Caco-2 (cell line): Measurements from ENCODE around the gene DSG2. TPM values are rescaled to one million over a fixed set of nuclear protein-coding genes. Genes with fewer than 3 reads are reported as not detected.

ENCODE experiments used
- BruUV-seq: library from RNA; stranded (reverse); fragments of 400-500 nt; replicated peaks from 2 replicates; lab custom pipeline; 2021; lab: Mats Ljungman, UMichigan
- CTCF ChIA-PET: fragments of 300-600 bp; sonication (Branson Sonifier 250); formaldehyde crosslinking; loops from one replicate; lab custom pipeline; 2022; ENCODE audit warnings: antibody characterized with exemption; lab: Charles Lee
- POLR2A ChIA-PET: fragments of 300-600 bp; sonication (Branson Sonifier 250); formaldehyde crosslinking; loops from one replicate; lab custom pipeline; 2022; ENCODE audit warnings: antibody characterized with exemption; lab: Charles Lee
- DNase-seq, 2 experiments: peaks; one replicate each; pipeline versions ENCODE4 v3.0.0 to v3.0.0-alpha.2; 2020 to 2022
- H3K27me3 ChIP-seq: replicated peaks from 2 replicates; pipeline ENCODE4 v1.6.0; 2011; ENCODE audit warnings: low read length; ENCODE audit not compliant: control insufficient read depth, insufficient read depth
- H3K36me3 ChIP-seq: 2 replicates; pipeline ENCODE4 v1.5.1; 2011; ENCODE audit warnings: low read length; ENCODE audit not compliant: control insufficient read depth, insufficient read depth
- H3K4me1 ChIP-seq: fragments of 250-450 bp; sonication (Bioruptor Pico); 2 replicates; pipeline ENCODE4 v1.5.1; 2020; ENCODE audit warnings: mild to moderate bottlenecking
- H3K4me3 ChIP-seq: 2 replicates; pipeline ENCODE4 v1.5.1; 2011; ENCODE audit warnings: low read depth, mild to moderate bottlenecking, control low read depth, low read length
- H3K9me3 ChIP-seq: fragments of 250-450 bp; sonication (Bioruptor Pico); 2 replicates; pipeline ENCODE4 v1.5.1; 2020; ENCODE audit warnings: mild to moderate bottlenecking, moderate library complexity
- H3K27ac Mint-ChIP-seq: one replicate; pipeline ENCODE4 v1.8.0; 2022; ENCODE audit warnings: mixed read lengths; ENCODE audit not compliant: unreplicated experiment
- H3K27me3 Mint-ChIP-seq: one replicate; pipeline ENCODE4 v1.8.0; 2022; ENCODE audit warnings: mixed read lengths; ENCODE audit not compliant: insufficient read depth, unreplicated experiment
- H3K36me3 Mint-ChIP-seq: one replicate; pipeline ENCODE4 v1.8.0; 2022; ENCODE audit warnings: mild to moderate bottlenecking, mixed read lengths; ENCODE audit not compliant: insufficient read depth, unreplicated experiment
- H3K4me1 Mint-ChIP-seq: one replicate; pipeline ENCODE4 v1.8.0; 2022; ENCODE audit warnings: low read depth, mixed read lengths; ENCODE audit not compliant: unreplicated experiment
- H3K4me3 Mint-ChIP-seq: one replicate; pipeline ENCODE4 v1.8.0; 2022; ENCODE audit warnings: mild to moderate bottlenecking, moderate library complexity, mixed read lengths; ENCODE audit not compliant: unreplicated experiment
- H3K9me3 Mint-ChIP-seq: one replicate; pipeline ENCODE4 v1.8.0; 2022; ENCODE audit warnings: mixed read lengths; ENCODE audit not compliant: unreplicated experiment
- CTCF ChIP-seq, 2 experiments: fragments of 200-600 bp in 1 of 2; IDR thresholded peaks; 1 replicate in 1 of 2; 2 replicates in 1 of 2; pipeline versions ENCODE4 v1.5.1 to v1.8.0; 2011 to 2022; ENCODE audit warnings: antibody characterized with exemption in 1 of 2, control low read depth in 1 of 2, inconsistent platforms in 1 of 2, low read depth in 1 of 2, low read length in 1 of 2, mild to moderate bottlenecking in 1 of 2, moderate library complexity in 1 of 2; ENCODE audit not compliant: insufficient read depth in 1 of 2, severe bottlenecking in 1 of 2, unreplicated experiment in 1 of 2
- intact Hi-C: fragments of 100-400 bp; cut with micrococcal nuclease; formaldehyde crosslinking; loops from one replicate; pipeline ENCODE4 v1.10.0; 2022; ENCODE audit not compliant: unreplicated experiment
- total RNA-seq: library from RNA; stranded (reverse); gene quantifications from 2 replicates; pipeline ENCODE4 v1.2.3, GENCODE V29; 2022

Gene DSG2
- total RNA-seq, 1 experiment from 2014 or later, result 32.1 TPM

GRCh38 chr18:31526374-31526773 is 28.4 kb downstream of the DSG2 start:
- no peak overlapping the region for H3K4me3 ChIP-seq
- Mint-ChIP-seq H3K27me3 (no peaks in the 10 kb centered on the region), H3K36me3 (peaks cover 13% of the 10 kb centered on the region), H3K4me3 (no peak overlapping the region), H3K4me1 (no peaks in the 10 kb centered on the region), H3K9me3 (no peaks in the 10 kb centered on the region), H3K27ac (no peak overlapping the region)
- no peak for DNase-seq
- CTCF ChIA-PET, result interaction anchor here (0.6 kb wide), 1 partner anchor 20 kb away, joined by 4 read pairs; no protein-coding TSS in a partner anchor
- no peaks in the 10 kb centered on the region for H3K36me3 ChIP-seq
- no peaks in the 10 kb centered on the region for H3K4me1 ChIP-seq
- no peaks in the 10 kb centered on the region for H3K27me3 ChIP-seq
- intact Hi-C loops, result no loop called here
- no TSS peak for BruUV-seq
- H3K9me3 ChIP-seq, result no peaks in the 10 kb centered on the region
- no peak for TF ChIP-seq CTCF (IDR thresholded peaks at IDR 0.05; ENCODE audit: insufficient read depth in 1 of 2, low read depth in 1 of 2, low read length in 1 of 2, severe bottlenecking in 1 of 2, unreplicated experiment in 1 of 2)
- POLR2A ChIA-PET, result no interaction called here

GRCh38 chr18:31533236-31533635 is 35.3 kb downstream of the DSG2 start:
- no peaks in the 10 kb centered on the region for H3K9me3 Mint-ChIP-seq
- H3K27me3 ChIP-seq, result no peaks in the 10 kb centered on the region
- ChIA-PET CTCF (no interaction called here), POLR2A (no interaction called here)
- no peak overlapping the region for H3K27ac Mint-ChIP-seq
- H3K4me1 Mint-ChIP-seq, result no peaks in the 10 kb centered on the region
- intact Hi-C loops, result no loop called here
- no peak for DNase-seq
- TF ChIP-seq CTCF (IDR thresholded peaks at IDR 0.05; ENCODE audit: insufficient read depth in 1 of 2, low read depth in 1 of 2, low read length in 1 of 2, severe bottlenecking in 1 of 2, unreplicated experiment in 1 of 2), result no peak
- H3K4me1 ChIP-seq, result no peaks in the 10 kb centered on the region
- H3K36me3 ChIP-seq, result no peaks in the 10 kb centered on the region
- no peaks in the 10 kb centered on the region for H3K27me3 Mint-ChIP-seq
- no peak overlapping the region for H3K4me3 Mint-ChIP-seq
- H3K9me3 ChIP-seq, result no peaks in the 10 kb centered on the region
- no peak overlapping the region for H3K4me3 ChIP-seq
- H3K36me3 Mint-ChIP-seq, result peaks cover 11% of the 10 kb centered on the region
- no TSS peak for BruUV-seq

- Histone ChIP-seq H3K9me3 (no peaks in the 10 kb centered on the region), H3K4me1 (no peaks in the 10 kb centered on the region), H3K27me3 (no peaks in the 10 kb centered on the region), H3K4me3 (no peak overlapping the region), H3K36me3 (no peaks in the 10 kb centered on the region)
- Mint-ChIP-seq H3K4me3 (no peak overlapping the region), H3K27me3 (no peaks in the 10 kb centered on the region), H3K27ac (no peak overlapping the region), H3K36me3 (peaks cover 12% of the 10 kb centered on the region), H3K9me3 (no peaks in the 10 kb centered on the region), H3K4me1 (no peaks in the 10 kb centered on the region)
- intact Hi-C loops, result no loop called here
- DNase-seq, result no peak
- CTCF ChIA-PET, result no interaction called here
- BruUV-seq, result no TSS peak
- POLR2A ChIA-PET, result no interaction called here
- no peak for TF ChIP-seq CTCF (IDR thresholded peaks at IDR 0.05; ENCODE audit: insufficient read depth in 1 of 2, low read depth in 1 of 2, low read length in 1 of 2, severe bottlenecking in 1 of 2, unreplicated experiment in 1 of 2)
These were observed 40.9 kb downstream of the DSG2 start for GRCh38 chr18:31538837-31539236.
